ENCODE results near the gene PPP1R14B.

PPP1R14B gene

GRCh38 chr11:64229744-64230170 is 17.0 kb downstream of the PPP1R14B start:
- DNase-seq, result no peak

- no peak for DNase-seq
These were observed 17.5 kb downstream of the PPP1R14B start for GRCh38 chr11:64229090-64229743.

GRCh38 chr11:64227405-64227956 is 19.3 kb downstream of the PPP1R14B start:
- no peak for DNase-seq

GRCh38 chr11:64226507-64227051 is 20.2 kb downstream of the PPP1R14B start:
- DNase-seq, result peak; percentile 38

- peak; percentile 23 for DNase-seq
These were observed 20.9 kb downstream of the PPP1R14B start, which contains the start of the genes NUDT22 and TRPT1 for GRCh38 chr11:64225608-64226506. NUDT22 (plus strand) TSS chr11:64226274; CDS start chr11:64226653, 379 bp downstream. TRPT1 (minus strand) TSS chr11:64226186; CDS start chr11:64225860, 326 bp downstream.

GRCh38 chr11:64224891-64225607 is 21.7 kb downstream of the PPP1R14B start:
- no peak for DNase-seq

- no peak for DNase-seq
These were observed 22.4 kb downstream of the PPP1R14B start for GRCh38 chr11:64224151-64224890.

GRCh38 chr11:64223001-64223651 is 23.6 kb downstream of the PPP1R14B start:
- DNase-seq, result no peak

GRCh38 chr11:64222651-64223000 is 24.1 kb downstream of the PPP1R14B start:
- DNase-seq, result no peak

- DNase-seq, result no peak
These were observed 25.9 kb downstream of the PPP1R14B start for GRCh38 chr11:64220798-64221197.

GRCh38 chr11:64220271-64220670 is 26.5 kb downstream of the PPP1R14B start:
- no peak for DNase-seq

GRCh38 chr11:64219755-64220154 is 27.0 kb downstream of the PPP1R14B start:
- DNase-seq, result no peak

GRCh38 chr11:64219354-64219684 is 27.4 kb downstream of the PPP1R14B start:
- no peak for DNase-seq

GRCh38 chr11:64218628-64219353 is 28.0 kb downstream of the PPP1R14B start:
- DNase-seq, result no peak

GRCh38 chr11:64216879-64217278 is 29.9 kb downstream of the PPP1R14B start:
- DNase-seq, result no peak

GRCh38 chr11:64211181-64211872 is 35.4 kb downstream of the PPP1R14B start:
- DNase-seq, result no peak

- DNase-seq, result no peak
These were observed 36.3 kb downstream of the PPP1R14B start for GRCh38 chr11:64210301-64211020.

GRCh38 chr11:64209563-64209843 is 37.2 kb downstream of the PPP1R14B start:
- DNase-seq, result no peak

GRCh38 chr11:64208796-64209562 is 37.8 kb downstream of the PPP1R14B start:
- DNase-seq, result no peak
